ENCODE measurements around the gene SCO2. TPM values are rescaled to one million over a fixed set of nuclear protein-coding genes. Genes with fewer than 3 reads are reported as not detected.

SCO2 gene
- total and polyA plus RNA-seq, 9 of the 15 experiments (the other 6 are each of a cell fraction or from before 2014, with no cell fraction given): 0.34 to 4.0 (median 1.1) TPM; not detected in 3

GRCh38 chr22:50526108-50526833, 873 bp upstream of the SCO2 start (continued):
- TF ChIP-seq ZMIZ1 (IDR thresholded peaks at IDR 0.05; ENCODE audit: low read depth in 2 of 2, low read length in 2 of 2): no peak
- 0 out of 2 replicates have a peak, but pooled peaks have one; percentile 43 for TF ChIP-seq THAP7 (CRISPR knock-in tag; IDR thresholded peaks at IDR 0.05)
- TF ChIP-seq ZBTB5 (IDR thresholded peaks at IDR 0.05): no peak
- no peak for TF ChIP-seq ATF1 (CRISPR knock-in tag; IDR thresholded peaks at IDR 0.05)
- 0 out of 2 replicates have a peak, but pooled peaks have one; percentile 17 for TF ChIP-seq ATF1 (tag; IDR thresholded peaks at IDR 0.05)
- TF ChIP-seq BRF1 (IDR thresholded peaks at IDR 0.05; ENCODE audit: borderline replicate concordance, extremely low read depth, insufficient read length): no peak
- no peak for TF ChIP-seq PHTF2 (CRISPR knock-in tag; IDR thresholded peaks at IDR 0.05)
- TF ChIP-seq HDAC2 (IDR thresholded peaks at IDR 0.05): no peak
- no peak for TF ChIP-seq LARP7 (IDR thresholded peaks at IDR 0.05)
- TF ChIP-seq PCBP1 (IDR thresholded peaks at IDR 0.05; ENCODE audit: low read depth, low read length, poor library complexity, severe bottlenecking): no peak
- TF ChIP-seq RBFOX2 (IDR thresholded peaks at IDR 0.05; ENCODE audit: low read depth, low read length): peak; percentile 54
- TF ChIP-seq POLR2H (tag; IDR thresholded peaks at IDR 0.05; ENCODE audit: low read depth): 0 out of 2 replicates have a peak, but pooled peaks have one; percentile 7
- peak; percentile 83 for TF ChIP-seq MYC (IDR thresholded peaks at IDR 0.05; ENCODE audit: low read depth, low read length)
- no peak; the same call in 1 of the 2 replicates for TF ChIP-seq MYC (CRISPR knock-in tag; IDR thresholded peaks at IDR 0.05; ENCODE audit: borderline replicate concordance, low read depth)
- no peak for TF ChIP-seq ELF1 (tag; IDR thresholded peaks at IDR 0.05)
- TF ChIP-seq CHD1 (IDR thresholded peaks at IDR 0.05; ENCODE audit: low read length): no peak
- no peak for TF ChIP-seq CREBBP (IDR thresholded peaks at IDR 0.05; ENCODE audit: low read depth, low read length)
- no peak for TF ChIP-seq ARHGAP35 (IDR thresholded peaks at IDR 0.05; ENCODE audit: partially characterized antibody)
- TF ChIP-seq EHMT2 (IDR thresholded peaks at IDR 0.05): no peak
- TF ChIP-seq ETS1 (conservative IDR thresholded peaks at IDR 0.05; ENCODE audit: control insufficient read depth, low read depth, low read length): 0 out of 2 replicates have a peak, but pooled peaks have one; percentile 20
- no peak for TF ChIP-seq ZNF41 (CRISPR knock-in tag; conservative IDR thresholded peaks at IDR 0.05)
- no peak for TF ChIP-seq MCM2 (IDR thresholded peaks at IDR 0.05; ENCODE audit: low read depth)
- no peak for TF ChIP-seq NFE2 (IDR thresholded peaks at IDR 0.05; ENCODE audit: low read depth)
